Measurements from ENCODE around the gene DNAH11. TPM values are rescaled to one million over a fixed set of nuclear protein-coding genes. Genes with fewer than 3 reads are reported as not detected.

DNAH11 gene
- total and polyA plus RNA-seq, 8 donors, result 0.86 to 7.6 (median 3.5) TPM

GRCh38 chr7:21605008-21605585 is 62.3 kb downstream of the DNAH11 start:
- no peak overlapping the region for H3K4me3 ChIP-seq
- H3K36me3 ChIP-seq, result no peaks in the 10 kb centered on the region
- DNase-seq (no peak), ATAC-seq (peak; percentile 70)
- no peaks in the 10 kb centered on the region for H3K9me3 ChIP-seq
- TF ChIP-seq, protein P1, sequence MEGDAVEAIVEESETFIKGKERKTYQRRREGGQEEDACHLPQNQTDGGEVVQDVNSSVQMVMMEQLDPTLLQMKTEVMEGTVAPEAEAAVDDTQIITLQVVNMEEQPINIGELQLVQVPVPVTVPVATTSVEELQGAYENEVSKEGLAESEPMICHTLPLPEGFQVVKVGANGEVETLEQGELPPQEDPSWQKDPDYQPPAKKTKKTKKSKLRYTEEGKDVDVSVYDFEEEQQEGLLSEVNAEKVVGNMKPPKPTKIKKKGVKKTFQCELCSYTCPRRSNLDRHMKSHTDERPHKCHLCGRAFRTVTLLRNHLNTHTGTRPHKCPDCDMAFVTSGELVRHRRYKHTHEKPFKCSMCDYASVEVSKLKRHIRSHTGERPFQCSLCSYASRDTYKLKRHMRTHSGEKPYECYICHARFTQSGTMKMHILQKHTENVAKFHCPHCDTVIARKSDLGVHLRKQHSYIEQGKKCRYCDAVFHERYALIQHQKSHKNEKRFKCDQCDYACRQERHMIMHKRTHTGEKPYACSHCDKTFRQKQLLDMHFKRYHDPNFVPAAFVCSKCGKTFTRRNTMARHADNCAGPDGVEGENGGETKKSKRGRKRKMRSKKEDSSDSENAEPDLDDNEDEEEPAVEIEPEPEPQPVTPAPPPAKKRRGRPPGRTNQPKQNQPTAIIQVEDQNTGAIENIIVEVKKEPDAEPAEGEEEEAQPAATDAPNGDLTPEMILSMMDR (IDR thresholded peaks at IDR 0.05), result no peak
- intact Hi-C loops (cut with DNase I), result no loop called here
- H3K27ac ChIP-seq, result no peak overlapping the region
- H3K27me3 ChIP-seq, result no peaks in the 10 kb centered on the region
- H3K4me1 ChIP-seq, result no peaks in the 10 kb centered on the region

- DNase-seq (no peak), ATAC-seq (no peak)
- intact Hi-C loops (cut with DNase I), result no loop called here
- Histone ChIP-seq H3K4me3 (no peak overlapping the region), H3K27ac (no peak overlapping the region), H3K27me3 (no peaks in the 10 kb centered on the region), H3K9me3 (no peaks in the 10 kb centered on the region), H3K36me3 (no peaks in the 10 kb centered on the region), H3K4me1 (no peaks in the 10 kb centered on the region)
- TF ChIP-seq, protein P1 (IDR thresholded peaks at IDR 0.05), result no peak
Observed at GRCh38 chr7:21608465-21608864, 65.6 kb downstream of the DNAH11 start.

DNA sequence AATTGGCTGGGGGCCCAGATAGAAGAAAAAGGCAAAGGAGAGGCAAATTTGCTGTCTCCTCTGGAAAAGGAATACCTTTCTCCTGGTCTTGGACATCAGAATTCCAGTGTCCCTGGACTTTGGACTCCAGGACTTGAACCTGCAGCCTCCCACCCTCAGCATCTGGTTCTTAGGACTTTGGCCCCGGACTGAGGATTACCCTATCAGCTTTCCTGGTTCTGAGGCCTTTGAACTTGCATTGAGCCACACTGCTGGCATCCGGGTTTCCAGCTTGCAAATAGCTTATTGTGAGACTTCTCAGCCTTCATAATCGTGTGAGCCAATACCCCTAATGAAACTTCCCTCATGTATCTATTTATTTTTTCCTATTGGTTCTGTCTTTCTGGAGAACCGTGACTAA is 68.3 kb downstream of the DNAH11 start:
- Histone ChIP-seq H3K4me3 (no peak overlapping the region), H3K9me3 (no peaks in the 10 kb centered on the region)
- ATAC-seq, result no peak

DNA sequence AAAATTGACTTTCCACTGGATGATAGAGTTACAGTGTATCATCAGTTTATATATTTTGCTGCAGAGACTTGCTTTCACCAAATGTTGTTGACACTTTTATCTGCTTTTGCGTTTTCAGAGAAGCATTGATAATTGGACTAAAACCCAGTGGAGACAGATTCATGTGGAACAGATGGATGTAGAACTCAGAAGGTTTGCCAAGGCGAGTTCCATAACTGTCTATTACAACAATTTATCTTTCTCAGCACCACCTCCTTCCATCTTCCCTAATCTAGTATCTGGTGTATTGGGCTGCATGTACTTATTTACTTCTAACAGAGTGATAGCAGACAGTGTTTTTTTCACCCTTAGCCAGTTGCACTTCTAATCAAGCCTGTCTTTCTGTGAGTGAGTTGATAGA is 73.3 kb downstream of the DNAH11 start:
- ATAC-seq (no peak), DNase-seq (no peak)
- intact Hi-C loops (cut with DNase I), result no loop called here
- no peaks in the 10 kb centered on the region for H3K36me3 ChIP-seq
- H3K27ac ChIP-seq, result no peak overlapping the region
- no peaks in the 10 kb centered on the region for H3K27me3 ChIP-seq
- peaks cover 9 to 10% of the 10 kb centered on the region in 2 donors for H3K4me1 ChIP-seq
- no peaks in the 10 kb centered on the region for H3K9me3 ChIP-seq
- no peak overlapping the region for H3K4me3 ChIP-seq
- TF ChIP-seq, protein P1 (IDR thresholded peaks at IDR 0.05), result no peak

More for the DNA sequence above, 68.3 kb downstream of the DNAH11 start:
- H3K36me3 ChIP-seq, result no peaks in the 10 kb centered on the region
- no peaks in the 10 kb centered on the region for H3K4me1 ChIP-seq
- no peak overlapping the region for H3K27ac ChIP-seq
- TF ChIP-seq, protein P1 (IDR thresholded peaks at IDR 0.05), result no peak
- no peaks in the 10 kb centered on the region for H3K27me3 ChIP-seq
- DNase-seq, result no peak
- intact Hi-C loops (cut with DNase I), result no loop called here

- ATAC-seq (peak; percentile 88), DNase-seq (peak in 1 of 4 donors; percentile 3)
- H3K4me3 ChIP-seq, result no peak overlapping the region
- H3K9me3 ChIP-seq, result no peaks in the 10 kb centered on the region
- TF ChIP-seq, protein P1 (IDR thresholded peaks at IDR 0.05), result no peak
- H3K27me3 ChIP-seq, result no peaks in the 10 kb centered on the region
- peak overlapping the region; percentile 53 to 81 for H3K27ac ChIP-seq
- intact Hi-C loops (cut with DNase I), result no loop called here
- H3K36me3 ChIP-seq, result no peaks in the 10 kb centered on the region
- peaks cover 9 to 10% of the 10 kb centered on the region in 2 donors for H3K4me1 ChIP-seq
Observed at GRCh38 chr7:21616796-21617436, 74.1 kb downstream of the DNAH11 start.

Data from left lung (tissue), 10 donors.